Measurements from ENCODE around the gene GPHN. TPM values are rescaled to one million over a fixed set of nuclear protein-coding genes. Genes with fewer than 3 reads are reported as not detected.

Gene GPHN
- polyA plus RNA-seq, 1 of the 3 experiments (the other 2 are of a cell fraction), result 6.9 TPM

DNA sequence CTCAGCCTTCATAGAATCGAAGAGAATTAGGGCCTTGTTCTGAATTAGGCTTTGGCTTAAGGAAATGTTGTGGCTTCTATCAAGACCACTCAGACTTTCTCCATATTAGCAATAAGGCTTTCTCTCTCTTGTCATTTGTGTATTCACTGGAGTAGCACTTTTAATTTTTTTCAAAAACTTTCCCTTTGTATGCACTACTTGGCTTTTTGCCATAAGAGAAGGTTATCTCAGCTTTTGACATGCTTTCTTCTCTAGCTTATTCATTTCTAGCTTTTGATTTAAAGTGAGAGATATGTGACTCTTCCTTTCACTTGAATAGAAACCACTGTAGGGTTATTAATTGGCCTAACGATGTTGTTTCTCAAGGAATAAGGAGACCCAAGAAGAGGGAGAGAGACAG is 244.2 kb downstream of the GPHN start (continued):
- TF ChIP-seq, protein P1, sequence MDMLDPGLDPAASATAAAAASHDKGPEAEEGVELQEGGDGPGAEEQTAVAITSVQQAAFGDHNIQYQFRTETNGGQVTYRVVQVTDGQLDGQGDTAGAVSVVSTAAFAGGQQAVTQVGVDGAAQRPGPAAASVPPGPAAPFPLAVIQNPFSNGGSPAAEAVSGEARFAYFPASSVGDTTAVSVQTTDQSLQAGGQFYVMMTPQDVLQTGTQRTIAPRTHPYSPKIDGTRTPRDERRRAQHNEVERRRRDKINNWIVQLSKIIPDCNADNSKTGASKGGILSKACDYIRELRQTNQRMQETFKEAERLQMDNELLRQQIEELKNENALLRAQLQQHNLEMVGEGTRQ (IDR thresholded peaks at IDR 0.05; ENCODE audit: borderline replicate concordance, low read depth, low read length), result no peak

GRCh38 chr14:66758031-66758613 is 250.2 kb downstream of the GPHN start:
- Histone ChIP-seq H3K4me3 (ENCODE audit: low read depth in 2 of 2, low read length in 1 of 2) (no peak overlapping the region), H3K9me3 (no peaks in the 10 kb centered on the region), H3F3A (replicated peaks; ENCODE audit: insufficient read depth) (peaks cover 3% of the 10 kb centered on the region), H3K36me3 (replicated peaks in 1 of 2; ENCODE audit: control insufficient read depth in 1 of 2, insufficient read depth in 2 of 2, low read length in 1 of 2) (no peaks in the 10 kb centered on the region), H3K4me1 (ENCODE audit: control insufficient read depth in 1 of 2, insufficient read depth in 2 of 2, low read depth in 1 of 2, low read length in 1 of 2) (no peaks in the 10 kb centered on the region), H3K27me3 (ENCODE audit: insufficient read depth) (no peaks in the 10 kb centered on the region), H3K27ac (ENCODE audit: low read depth in 2 of 2, low read length in 1 of 2) (no peak overlapping the region), H3K9ac (no peak overlapping the region), H3K4me2 (no peak overlapping the region), H4K20me1 (ENCODE audit: insufficient read depth) (no peaks in the 10 kb centered on the region), H2AFZ (ENCODE audit: low read depth) (no peak overlapping the region), H3K9me2 (no peaks in the 10 kb centered on the region), H3K79me2 (ENCODE audit: insufficient read depth) (no peaks in the 10 kb centered on the region)
- 76% methylated on average over 6 of the region's 6 CpGs for WGBS (ENCODE audit: low lambda C conversion rate)
- no peak for TF ChIP-seq FOSL2 (IDR thresholded peaks at IDR 0.05; ENCODE audit: borderline replicate concordance, low read depth)
- TF ChIP-seq RXRA (IDR thresholded peaks at IDR 0.05; ENCODE audit: borderline replicate concordance, low read depth), result no peak
- no peak for TF ChIP-seq YY1 (IDR thresholded peaks at IDR 0.05; ENCODE audit: low read depth)
- no peak for TF ChIP-seq TCF12 (IDR thresholded peaks at IDR 0.05)
- DNase-seq, result no peak
- ChIA-PET CTCF (interaction anchor here (0.9 kb wide), 1 partner anchor 12 kb away, joined by 3 read pairs; no protein-coding TSS in a partner anchor), POLR2A (no interaction called here)

- TF ChIP-seq MAX (IDR thresholded peaks at IDR 0.05; ENCODE audit: low read depth) (no peak), GATA2 (CRISPR knock-in tag; IDR thresholded peaks at IDR 0.05) (no peak), EZH2phosphoT487 (IDR thresholded peaks at IDR 0.05; ENCODE audit: borderline replicate concordance, low read depth) (no peak), JUND (IDR thresholded peaks at IDR 0.05) (no peak), SIN3A (IDR thresholded peaks at IDR 0.05; ENCODE audit: borderline replicate concordance, low read depth, low read length) (no peak), TEAD4 (IDR thresholded peaks at IDR 0.05; ENCODE audit: borderline replicate concordance, insufficient read depth) (no peak)
- TF ChIP-seq, protein P2, sequence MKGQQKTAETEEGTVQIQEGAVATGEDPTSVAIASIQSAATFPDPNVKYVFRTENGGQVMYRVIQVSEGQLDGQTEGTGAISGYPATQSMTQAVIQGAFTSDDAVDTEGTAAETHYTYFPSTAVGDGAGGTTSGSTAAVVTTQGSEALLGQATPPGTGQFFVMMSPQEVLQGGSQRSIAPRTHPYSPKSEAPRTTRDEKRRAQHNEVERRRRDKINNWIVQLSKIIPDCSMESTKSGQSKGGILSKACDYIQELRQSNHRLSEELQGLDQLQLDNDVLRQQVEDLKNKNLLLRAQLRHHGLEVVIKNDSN (IDR thresholded peaks at IDR 0.05; ENCODE audit: borderline replicate concordance, low read depth), result no peak
- TF ChIP-seq, protein P3, sequence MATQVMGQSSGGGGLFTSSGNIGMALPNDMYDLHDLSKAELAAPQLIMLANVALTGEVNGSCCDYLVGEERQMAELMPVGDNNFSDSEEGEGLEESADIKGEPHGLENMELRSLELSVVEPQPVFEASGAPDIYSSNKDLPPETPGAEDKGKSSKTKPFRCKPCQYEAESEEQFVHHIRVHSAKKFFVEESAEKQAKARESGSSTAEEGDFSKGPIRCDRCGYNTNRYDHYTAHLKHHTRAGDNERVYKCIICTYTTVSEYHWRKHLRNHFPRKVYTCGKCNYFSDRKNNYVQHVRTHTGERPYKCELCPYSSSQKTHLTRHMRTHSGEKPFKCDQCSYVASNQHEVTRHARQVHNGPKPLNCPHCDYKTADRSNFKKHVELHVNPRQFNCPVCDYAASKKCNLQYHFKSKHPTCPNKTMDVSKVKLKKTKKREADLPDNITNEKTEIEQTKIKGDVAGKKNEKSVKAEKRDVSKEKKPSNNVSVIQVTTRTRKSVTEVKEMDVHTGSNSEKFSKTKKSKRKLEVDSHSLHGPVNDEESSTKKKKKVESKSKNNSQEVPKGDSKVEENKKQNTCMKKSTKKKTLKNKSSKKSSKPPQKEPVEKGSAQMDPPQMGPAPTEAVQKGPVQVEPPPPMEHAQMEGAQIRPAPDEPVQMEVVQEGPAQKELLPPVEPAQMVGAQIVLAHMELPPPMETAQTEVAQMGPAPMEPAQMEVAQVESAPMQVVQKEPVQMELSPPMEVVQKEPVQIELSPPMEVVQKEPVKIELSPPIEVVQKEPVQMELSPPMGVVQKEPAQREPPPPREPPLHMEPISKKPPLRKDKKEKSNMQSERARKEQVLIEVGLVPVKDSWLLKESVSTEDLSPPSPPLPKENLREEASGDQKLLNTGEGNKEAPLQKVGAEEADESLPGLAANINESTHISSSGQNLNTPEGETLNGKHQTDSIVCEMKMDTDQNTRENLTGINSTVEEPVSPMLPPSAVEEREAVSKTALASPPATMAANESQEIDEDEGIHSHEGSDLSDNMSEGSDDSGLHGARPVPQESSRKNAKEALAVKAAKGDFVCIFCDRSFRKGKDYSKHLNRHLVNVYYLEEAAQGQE (IDR thresholded peaks at IDR 0.05; ENCODE audit: low read depth, low read length), result no peak
- Histone ChIP-seq H3K4me2 (no peak overlapping the region), H4K20me1 (ENCODE audit: insufficient read depth) (no peaks in the 10 kb centered on the region), H3K9ac (no peak overlapping the region), H2AFZ (ENCODE audit: low read depth) (no peak overlapping the region), H3K27me3 (ENCODE audit: insufficient read depth) (no peaks in the 10 kb centered on the region), H3K9me3 (no peaks in the 10 kb centered on the region), H3K4me3 (ENCODE audit: low read depth in 2 of 2, low read length in 1 of 2) (no peak overlapping the region), H3K36me3 (replicated peaks in 1 of 2; ENCODE audit: control insufficient read depth in 1 of 2, insufficient read depth in 2 of 2, low read length in 1 of 2) (no peaks in the 10 kb centered on the region), H3K79me2 (ENCODE audit: insufficient read depth) (no peaks in the 10 kb centered on the region), H3F3A (replicated peaks; ENCODE audit: insufficient read depth) (no peaks in the 10 kb centered on the region), H3K9me2 (no peaks in the 10 kb centered on the region), H3K4me1 (ENCODE audit: control insufficient read depth in 1 of 2, insufficient read depth in 2 of 2, low read depth in 1 of 2, low read length in 1 of 2) (no peaks in the 10 kb centered on the region), H3K27ac (ENCODE audit: low read depth in 2 of 2, low read length in 1 of 2) (no peak overlapping the region)
- POLR2A ChIA-PET, result no interaction called here
- DNase-seq, result no peak
- 54% methylated on average over 2 of the region's 2 CpGs for WGBS (ENCODE audit: low lambda C conversion rate)
- CTCF ChIA-PET, result no interaction called here
These were observed 264.2 kb downstream of the GPHN start for GRCh38 chr14:66772146-66772545.

All from SK-N-SH (cell line).